Stimulated activated CD8-positive, alpha-beta memory T cell treated with anti-CD3 and anti-CD28 coated beads, Interleukin-4, amount 100 ng/mL, for 4 hours (primary cell): ENCODE measurements around the gene RAB33B.
"Not testable (repeated sequence)": the region's sequence is repeated elsewhere in the genome, so short reads cannot be mapped to it uniquely, and the experiment has no call there.

Source experiments
- DNase-seq, 2 donors: peaks; one replicate each; pipeline ENCODE4 v3.0.0-alpha.2; 2020; ENCODE audit warnings: low read depth in 2 of 2, low spot score in 1 of 2

The RAB33B gene

DNA sequence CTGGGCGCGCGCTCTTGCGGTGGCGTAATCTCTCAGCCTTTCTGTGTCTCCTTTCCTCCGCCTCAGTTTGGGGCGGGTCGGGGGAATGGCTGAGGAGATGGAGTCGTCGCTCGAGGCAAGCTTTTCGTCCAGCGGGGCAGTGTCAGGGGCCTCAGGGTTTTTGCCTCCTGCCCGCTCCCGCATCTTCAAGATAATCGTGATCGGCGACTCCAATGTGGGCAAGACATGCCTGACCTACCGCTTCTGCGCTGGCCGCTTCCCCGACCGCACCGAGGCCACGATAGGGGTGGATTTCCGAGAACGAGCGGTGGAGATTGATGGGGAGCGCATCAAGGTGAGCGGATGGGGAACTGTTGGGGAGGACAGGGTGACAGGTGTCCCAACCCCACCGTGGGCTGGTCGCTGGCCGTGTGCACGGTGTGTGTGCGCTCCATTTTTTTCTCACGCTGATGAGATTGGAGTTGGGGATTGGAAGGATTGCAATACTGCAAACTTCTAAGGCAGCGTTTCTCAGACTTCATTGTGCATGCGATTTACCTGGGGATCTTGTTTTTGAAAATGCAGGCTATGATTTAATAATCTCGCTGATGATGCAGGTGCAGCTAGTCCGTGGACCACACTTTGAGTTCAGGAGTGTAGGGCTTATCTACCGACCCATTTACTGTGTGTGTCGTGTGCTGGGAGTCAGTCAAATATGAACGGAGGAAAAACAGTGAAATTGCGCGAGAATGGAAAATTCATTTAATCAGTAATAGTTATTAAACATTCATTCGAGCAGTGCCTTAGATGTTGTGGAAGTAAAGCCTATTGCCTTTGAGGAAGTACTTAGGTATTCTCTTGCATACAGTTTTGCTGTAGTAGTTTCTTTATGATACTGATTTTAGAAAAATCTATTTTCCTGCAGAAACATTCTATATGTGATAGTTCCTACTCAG lies at the start of gene RAB33B:
TSS of gene RAB33B (plus strand) at position 11 of the 935 bp plus-strand sequence. CDS start at position 86, 75 bp downstream.
- no peak for DNase-seq

DNA sequence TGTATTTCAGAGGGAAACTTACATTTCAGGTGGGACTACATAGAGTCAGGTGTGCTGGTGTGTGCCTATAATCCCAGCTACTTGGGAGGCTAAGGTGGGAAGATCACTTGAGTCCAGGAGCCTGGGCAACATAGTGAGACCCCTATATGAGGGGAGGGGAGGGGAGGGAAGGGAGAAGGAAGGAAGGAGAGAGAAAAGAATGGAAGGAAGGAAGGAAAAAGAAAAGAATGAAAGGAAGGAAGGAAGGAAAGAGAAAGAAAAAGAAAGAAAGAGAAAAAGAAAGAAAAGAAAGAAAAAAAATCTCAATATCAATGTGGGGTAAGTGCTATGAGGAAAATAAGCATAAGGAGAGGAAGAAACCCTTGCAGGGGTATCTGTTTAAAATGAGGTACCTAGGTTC lies 43.6 kb upstream of the RAB33B start:
- DNase-seq: no peak

DNA sequence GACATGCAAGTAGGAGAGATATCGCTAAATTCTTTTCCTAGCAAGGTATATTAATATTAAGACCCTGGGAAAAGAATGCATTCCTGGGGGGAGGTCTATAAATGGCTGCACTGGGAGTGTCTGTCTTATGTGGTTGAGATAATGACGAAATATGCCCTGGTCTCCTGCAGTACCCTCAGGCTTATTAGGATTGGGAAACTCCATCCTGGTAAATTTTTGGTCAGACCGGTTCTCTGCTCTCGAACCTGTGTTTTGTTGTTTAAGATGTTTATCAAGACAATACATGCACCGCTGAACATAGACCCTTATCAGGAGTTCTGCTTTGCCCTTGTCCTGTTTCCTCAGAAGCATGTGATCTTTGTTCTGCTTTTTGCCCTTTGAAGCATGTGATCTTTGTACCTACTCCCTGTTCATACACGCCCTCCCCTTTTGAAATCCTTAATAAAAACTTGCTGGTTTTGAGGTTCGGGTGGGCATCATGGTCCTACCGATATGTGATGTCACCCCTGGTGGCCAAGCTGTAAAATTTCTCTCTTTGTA lies 39.2 kb upstream of the RAB33B start:
- DNase-seq: not testable (repeated sequence)

DNA sequence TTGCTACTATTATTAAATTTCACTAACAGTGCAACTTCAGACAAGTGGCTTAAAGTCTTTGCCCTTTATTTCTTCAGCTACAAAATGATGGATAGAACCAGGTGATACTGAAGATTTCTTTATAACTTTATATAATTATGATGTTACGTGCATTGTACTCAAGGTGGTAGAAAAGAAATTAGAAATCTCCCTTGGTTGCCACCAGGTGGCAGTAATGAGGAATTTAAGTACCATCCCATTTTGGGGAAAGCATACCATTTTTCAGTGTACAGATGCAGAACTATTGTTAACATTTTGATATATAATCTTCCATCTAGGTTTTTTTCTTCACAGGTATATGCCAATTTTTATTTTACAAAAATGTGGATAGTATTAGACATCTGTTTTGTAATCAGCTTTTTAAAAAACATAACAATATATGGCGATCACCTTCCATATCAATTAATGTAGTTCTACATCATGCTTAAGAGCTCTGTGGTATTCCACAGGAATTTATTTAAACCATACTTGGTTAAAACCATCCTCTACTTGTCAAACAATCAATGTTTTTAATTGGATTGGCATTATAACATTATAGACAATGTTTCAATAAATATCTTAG lies 37.7 kb upstream of the RAB33B start:
- no peak for DNase-seq

DNA sequence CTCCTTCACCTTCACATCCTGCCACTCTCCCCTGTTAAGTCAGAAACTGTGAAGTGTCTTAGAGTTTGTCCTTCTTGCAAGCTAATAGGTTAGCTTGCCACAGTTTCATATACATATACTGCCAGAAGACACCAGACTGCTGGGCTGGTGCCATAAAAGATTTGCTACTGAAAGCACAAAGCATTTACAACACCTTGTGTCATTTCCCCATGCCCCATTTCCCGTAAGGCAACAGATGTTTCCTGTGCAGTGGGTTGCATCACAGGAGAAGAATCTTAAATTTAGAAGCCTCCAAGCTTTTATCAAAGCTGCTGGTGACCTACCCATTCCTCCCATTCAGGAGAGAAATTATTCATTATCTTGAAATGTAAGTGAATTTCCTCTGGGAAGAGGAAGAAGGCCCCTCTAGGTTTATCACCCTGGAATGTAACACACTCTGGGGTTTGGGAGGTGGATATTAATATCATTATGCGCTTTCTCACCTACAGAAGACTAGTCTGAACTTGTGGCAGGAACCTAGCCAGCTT lies 34.5 kb upstream of the RAB33B start:
- no peak for DNase-seq

DNA sequence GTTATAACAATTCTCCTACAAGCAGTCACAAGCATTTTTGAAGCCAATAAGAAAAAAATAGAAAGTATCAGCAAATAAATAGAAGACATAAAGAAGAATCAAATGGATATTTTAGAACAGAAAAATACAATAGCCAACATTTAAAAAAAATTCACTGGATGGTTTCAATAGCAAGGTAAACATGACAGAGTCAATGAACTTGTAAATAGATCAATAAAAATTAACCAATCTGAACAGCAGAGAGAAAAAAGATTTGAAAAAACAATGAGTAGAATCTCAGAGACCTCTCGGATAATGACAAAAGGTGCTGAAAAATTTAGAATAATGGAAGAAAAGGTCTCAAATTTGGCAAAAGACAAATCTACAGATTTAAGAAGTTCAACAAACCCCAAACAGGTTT lies 33.3 kb upstream of the RAB33B start:
- no peak for DNase-seq

DNA sequence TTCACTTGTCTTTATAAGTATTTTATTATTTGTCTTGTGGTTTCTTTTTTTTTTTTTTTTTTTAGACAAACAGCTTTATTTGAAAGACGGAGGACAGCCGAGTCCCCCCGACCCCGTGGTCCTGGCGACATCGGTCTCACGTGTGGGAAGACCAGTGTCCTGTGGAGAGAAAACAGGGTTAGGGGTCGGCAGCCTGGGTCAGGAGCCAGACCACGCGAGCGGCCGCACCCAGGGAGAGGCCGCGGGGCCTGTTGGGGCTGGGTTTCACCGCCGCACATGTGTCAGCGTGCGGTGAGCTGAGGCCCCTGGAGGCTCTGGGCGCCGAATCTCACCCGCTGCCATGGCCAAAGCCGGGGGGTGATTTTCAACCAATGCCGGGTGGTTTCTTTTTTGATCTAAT lies 17.8 kb upstream of the RAB33B start:
- DNase-seq: no peak

DNA sequence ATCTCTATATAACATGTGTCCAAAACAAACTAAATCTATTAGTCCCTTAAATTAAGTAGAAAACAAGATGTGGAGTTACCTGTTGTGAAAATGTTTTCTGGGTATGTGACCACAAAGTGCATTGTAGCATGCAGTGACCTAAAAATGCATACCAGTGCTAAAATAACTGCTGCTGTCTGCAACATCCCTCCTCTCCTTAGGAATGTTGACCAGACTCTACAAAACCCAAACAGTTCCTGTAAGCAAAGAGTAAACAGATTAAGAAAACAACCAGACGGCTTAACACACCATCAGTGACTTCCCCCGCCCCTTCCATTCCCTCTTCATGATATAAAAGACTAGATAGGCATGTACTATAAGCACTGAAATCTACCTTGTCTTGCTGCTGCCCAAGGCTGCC lies 15.8 kb upstream of the RAB33B start:
- DNase-seq: no peak

DNA sequence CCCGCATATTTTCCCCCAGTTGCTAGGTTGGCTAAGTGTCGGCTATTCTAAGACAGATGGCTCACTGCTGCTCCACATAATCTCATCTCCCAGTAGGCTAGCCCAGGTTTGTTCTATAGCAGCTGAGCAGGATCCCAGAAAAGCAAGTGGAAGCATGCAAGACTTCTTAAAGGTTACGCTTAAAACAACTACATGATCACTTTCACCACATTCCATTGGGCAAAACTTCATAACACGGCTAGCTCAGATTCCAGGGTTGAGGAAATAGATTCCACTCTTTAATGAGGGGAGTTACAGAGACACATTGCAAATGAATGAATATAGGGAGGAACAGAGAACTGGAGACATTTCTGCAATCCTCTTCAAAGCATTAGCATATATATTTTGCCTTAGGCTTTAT lies 12.9 kb upstream of the RAB33B start:
- no peak for DNase-seq

DNA sequence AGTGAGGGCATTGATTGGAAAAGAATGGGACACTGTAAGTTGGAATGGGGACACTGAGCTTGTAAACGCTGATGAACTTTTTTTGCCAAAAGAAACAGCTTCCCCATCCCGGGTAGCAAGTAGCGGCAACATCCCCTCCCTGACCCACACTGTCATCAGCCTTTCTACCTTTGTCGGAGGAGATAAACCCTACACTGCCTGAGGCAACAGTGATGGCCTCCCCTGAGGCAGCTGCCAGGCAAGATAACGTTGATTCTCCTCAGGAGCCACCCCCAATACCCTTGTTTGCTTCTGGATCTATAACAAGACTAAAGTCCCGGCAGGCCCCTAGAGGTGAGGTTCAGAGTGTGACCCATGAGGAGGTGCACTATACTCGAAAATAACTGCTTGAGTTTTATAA lies 10.3 kb upstream of the RAB33B start:
- no peak for DNase-seq

DNA sequence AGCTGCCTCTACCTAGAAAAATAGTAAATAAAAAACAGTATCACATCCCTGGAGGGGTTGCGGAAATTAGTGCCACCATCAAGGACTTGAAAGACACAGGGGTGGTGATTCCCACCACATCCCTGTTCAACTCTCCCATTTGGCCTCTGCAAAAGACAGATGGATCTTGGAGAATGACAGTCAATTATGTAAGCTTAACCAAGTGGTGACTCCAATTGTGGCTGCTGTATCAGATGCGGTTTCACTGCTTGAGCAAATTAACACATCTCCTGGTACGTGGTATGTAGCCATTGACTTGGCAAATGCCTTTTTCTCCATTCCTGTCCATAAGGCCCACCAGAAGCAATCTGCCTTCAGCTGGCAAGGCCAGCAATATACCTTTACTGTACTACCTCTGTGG lies 9.0 kb upstream of the RAB33B start:
- not testable (repeated sequence) for DNase-seq

DNA sequence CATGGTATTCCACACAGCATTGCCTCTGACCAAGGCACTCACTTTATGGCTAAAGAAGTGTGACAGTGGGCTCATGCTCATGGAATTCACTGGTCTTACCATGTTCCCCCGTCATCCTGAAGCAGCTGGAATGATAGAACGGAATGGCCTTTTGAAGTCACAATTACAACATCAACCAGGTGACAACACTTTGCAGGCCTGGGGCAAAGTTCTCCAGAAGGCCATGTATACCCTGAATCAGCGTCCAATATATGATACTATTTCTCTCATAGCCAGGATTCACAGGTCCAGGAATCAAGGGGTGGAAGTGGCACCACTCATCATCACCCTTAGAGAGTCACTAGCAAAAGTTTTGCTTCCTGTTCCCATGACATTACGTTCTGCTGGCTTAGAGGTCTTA lies 6.8 kb upstream of the RAB33B start:
- not testable (repeated sequence) for DNase-seq

DNA sequence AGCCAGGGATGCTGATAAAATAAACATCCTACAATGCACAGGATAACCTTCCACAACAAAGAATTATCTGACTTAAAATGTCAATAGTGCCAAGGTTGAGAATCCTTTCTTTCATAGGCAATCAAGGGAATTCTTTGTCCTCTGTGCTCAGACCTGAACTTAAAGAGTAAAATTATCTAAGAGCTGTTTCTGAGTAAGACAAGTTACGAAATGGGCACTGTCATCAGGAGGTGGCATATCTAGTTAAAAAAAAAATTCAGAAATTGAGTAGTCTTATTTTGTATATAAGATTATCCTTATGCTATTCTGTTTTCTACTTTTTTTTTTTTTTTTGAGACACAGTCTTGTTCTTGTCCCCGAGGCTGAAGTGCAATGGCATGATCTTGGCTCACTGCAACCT lies 3.3 kb upstream of the RAB33B start:
- no peak for DNase-seq

DNA sequence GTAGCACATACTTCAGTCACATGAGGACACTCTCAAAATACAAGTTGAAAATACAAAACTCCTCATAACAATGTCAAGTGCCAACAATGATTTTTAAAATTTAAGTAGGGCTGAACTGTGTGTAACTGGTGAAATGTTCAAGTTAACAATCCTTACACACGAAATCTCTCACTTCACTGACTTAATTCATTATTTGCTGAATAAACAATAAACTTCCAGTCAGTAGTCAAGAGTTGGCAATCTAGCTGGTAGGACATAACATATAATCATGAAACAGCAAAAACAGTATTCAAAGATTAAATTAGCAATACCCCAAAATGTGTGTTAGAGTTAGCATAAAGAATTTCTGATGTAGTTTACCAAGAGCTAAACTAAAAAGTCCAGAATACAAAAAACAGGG lies 1.9 kb upstream of the RAB33B start:
- DNase-seq: no peak

DNA sequence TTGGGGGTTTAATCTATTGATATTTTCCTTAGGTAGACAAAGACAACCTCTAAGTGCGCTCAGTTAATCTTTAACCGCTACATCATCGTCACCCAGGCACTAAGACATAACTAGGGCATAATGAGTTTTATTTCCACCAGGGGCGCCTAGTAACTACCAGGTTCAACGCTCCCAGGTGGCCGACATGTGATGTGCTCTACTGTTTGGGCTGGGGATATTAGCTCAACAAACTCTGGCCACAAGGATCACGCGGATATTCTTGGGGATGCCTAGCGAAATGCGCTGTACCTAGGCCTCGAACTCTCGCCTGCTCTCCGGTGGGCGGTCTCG lies 915 bp upstream of the RAB33B start:
- DNase-seq: no peak

DNA sequence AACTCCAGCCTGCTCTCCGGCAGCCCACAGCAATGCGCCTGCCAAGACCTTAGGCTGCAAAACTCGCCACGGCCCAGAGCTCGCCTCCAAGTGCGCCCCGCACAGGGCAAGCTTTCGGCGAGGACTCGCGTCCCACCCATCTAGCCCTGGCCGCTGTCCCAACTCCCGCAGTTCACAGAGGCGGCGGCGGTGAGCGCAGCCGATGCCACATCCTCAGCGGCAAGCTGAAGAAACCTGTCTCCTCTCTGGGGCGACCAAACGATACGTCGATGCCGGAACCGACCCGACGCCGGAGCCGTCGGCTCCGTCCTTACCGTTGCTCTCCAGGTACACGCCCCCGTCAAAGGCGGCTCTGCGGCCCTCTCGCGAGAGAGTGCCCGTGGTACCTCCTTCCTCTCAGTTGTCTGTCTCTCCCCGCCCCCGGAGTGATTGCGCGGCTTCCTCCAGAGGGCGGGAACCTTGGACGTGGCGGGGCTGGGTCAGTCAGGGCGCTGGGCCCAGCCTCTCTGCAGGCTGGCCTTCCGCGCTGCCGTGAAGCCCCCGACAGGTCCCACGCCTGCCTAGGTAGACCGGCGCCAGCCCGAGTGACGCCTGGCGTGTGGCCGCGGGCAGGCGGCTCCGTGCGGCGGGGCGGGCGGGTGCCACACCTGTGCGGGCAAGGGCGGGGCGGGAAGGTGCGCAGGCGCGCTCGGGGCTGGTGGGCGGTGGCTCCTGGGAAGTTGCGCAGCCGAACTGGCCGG lies 380 bp upstream of the RAB33B start:
- peak; percentile 86 to 91 for DNase-seq

DNA sequence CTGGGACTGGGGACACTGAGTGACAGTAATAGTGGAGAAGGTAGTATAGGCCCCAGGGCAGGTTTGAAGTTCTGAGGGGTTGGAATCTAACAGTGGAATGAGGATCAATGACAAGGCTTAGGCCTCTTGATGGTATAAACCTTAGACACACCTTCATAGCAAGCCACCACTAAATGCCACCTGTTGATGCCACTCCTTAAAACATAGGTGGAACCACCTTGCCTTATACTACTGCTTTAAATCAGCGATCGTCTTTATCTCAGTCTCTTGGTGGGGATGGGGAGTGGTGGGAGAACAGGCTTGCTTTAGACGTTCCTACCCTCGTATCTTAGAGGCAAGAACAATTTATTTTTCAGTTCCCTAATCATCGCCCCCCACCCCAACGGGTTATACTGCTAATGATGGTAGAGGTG lies 1.2 kb downstream of the RAB33B start:
- no peak for DNase-seq

DNA sequence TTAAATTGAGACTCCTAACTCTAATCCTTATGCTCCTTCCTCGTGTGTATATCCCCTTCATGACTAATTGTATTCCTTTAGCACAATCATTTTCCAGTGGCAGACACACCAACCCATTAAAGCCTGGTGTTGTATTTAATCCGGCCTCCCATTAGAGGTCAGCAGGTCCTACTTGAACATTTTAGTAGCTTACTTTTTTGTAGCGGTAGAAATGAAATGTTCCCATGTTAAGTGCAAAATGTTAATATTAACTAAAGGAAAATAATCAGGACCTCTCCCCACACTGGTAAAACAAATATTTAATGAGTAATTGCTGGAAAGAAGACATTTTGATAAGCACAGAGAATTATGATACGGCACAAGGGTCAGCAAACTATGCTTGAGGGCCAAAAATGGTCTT lies 3.4 kb downstream of the RAB33B start:
- DNase-seq: no peak

DNA sequence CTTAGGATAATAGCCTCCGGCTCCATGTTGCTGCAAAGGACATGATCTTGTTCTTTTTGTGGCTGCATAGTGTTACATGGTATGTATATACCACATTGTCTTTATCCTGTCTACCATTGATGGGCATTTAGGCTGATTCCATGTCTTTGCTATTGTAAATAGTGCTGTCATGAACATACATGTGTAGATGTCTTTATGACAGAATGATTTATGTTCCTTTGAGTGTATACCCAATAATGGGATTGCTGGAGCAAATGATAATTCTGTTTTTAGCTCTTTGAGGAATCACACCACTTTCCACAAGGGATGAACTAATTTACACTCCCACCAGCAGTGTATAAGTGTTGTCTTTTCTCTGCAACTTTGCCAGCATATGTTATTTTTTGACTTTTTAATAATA lies 4.6 kb downstream of the RAB33B start:
- no peak for DNase-seq

DNA sequence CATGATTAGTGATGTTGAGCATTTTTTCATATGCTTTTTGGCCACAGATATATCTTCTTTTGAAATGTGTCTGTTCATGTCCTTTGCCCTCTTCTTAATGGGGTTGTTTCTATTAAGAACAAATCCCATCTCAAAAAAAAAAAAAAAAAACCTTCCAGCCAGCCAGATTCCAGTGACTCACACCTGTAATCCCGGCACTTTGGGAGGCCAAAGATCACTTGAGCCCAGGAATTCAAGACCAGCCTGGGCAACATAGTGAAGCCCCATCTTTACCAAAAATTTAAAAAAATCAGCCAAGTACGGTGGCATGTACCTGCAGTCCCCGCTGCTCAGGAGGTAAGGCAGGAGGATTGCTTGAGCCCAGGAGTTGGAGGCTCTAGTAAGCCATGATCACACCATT lies 5.1 kb downstream of the RAB33B start:
- no peak for DNase-seq

DNA sequence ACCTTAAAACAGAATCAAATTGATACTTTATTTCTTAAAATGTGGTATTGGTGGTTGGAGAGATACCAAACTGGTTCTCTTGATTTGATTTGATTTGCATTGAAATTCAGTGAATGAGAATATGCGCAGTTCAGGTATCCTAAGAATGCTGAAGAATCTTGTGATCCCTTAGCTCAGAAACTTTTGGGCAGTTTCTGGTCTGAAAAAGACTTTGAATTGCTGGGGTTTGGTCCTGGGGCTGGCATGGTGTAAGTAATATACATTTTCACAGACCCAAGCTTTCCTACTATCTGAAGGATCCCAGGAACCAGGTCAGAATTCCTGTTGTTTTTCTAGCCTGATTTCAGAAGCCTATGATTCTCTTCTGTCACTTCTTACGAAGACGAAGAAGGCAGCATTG lies 6.6 kb downstream of the RAB33B start:
- no peak for DNase-seq
